ENCODE measurements around the gene DEFB114.

GRCh38 chr6:49950415-49950751 is 13.6 kb downstream of the DEFB114 start:
- TF ChIP-seq CTCF (IDR thresholded peaks at IDR 0.05) (no peak), POLR2A (IDR thresholded peaks at IDR 0.05) (no peak)

All from adrenal gland (tissue), 5 donors.